OCI-LY1 (cell line): ENCODE measurements around the gene TMEM150C.

ENCODE experiments used
- H2AFZ ChIP-seq: fragments of 200-600 bp; sonication (generic), shearing (Covaris generic); 2 replicates; pipeline ENCODE4 v1.6.0; 2014; ENCODE audit warnings: antibody characterized with exemption, mild to moderate bottlenecking, low read length
- H3F3A ChIP-seq: fragments of 200-600 bp; sonication (generic), shearing (Covaris generic); 2 replicates; pipeline ENCODE4 v1.6.0; 2014; ENCODE audit warnings: mild to moderate bottlenecking, antibody characterized with exemption, low read length, moderate library complexity; ENCODE audit not compliant: insufficient read depth
- H3K27ac ChIP-seq: fragments of 200-600 bp; sonication (generic); 2 replicates; pipeline ENCODE4 v1.5.1; 2014; ENCODE audit warnings: low read length, mixed run types, mild to moderate bottlenecking, low read depth; ENCODE audit not compliant: poor library complexity, severe bottlenecking
- H3K27me3 ChIP-seq: fragments of 200-600 bp; sonication (generic); 2 replicates; pipeline ENCODE4 v1.6.0; 2014; ENCODE audit warnings: antibody characterized with exemption, mild to moderate bottlenecking, low read length, moderate library complexity; ENCODE audit not compliant: insufficient read depth
- H3K36me3 ChIP-seq: fragments of 200-600 bp; sonication (generic); 2 replicates; pipeline ENCODE4 v1.6.1; 2014; ENCODE audit warnings: mild to moderate bottlenecking, antibody characterized with exemption, low read length, moderate library complexity, mixed read lengths; ENCODE audit not compliant: insufficient read depth
- H3K4me1 ChIP-seq: fragments of 200-600 bp; sonication (generic); 2 replicates; pipeline ENCODE4 v1.5.1; 2014; ENCODE audit warnings: mild to moderate bottlenecking, low read length, moderate library complexity; ENCODE audit not compliant: insufficient read depth, severe bottlenecking
- H3K4me2 ChIP-seq: fragments of 200-600 bp; sonication (generic), shearing (Covaris generic); 2 replicates; pipeline ENCODE4 v1.6.1; 2014; ENCODE audit warnings: low read length
- H3K4me3 ChIP-seq: fragments of 200-600 bp; sonication (generic); 2 replicates; pipeline ENCODE4 v1.5.1; 2014; ENCODE audit warnings: low read length, low read depth, mild to moderate bottlenecking, mixed read lengths; ENCODE audit not compliant: poor library complexity, severe bottlenecking
- H3K79me2 ChIP-seq: fragments of 200-600 bp; shearing (Covaris generic); 2 replicates; pipeline ENCODE4 v1.6.1; 2016; ENCODE audit warnings: mixed run types, low read length, mixed read lengths; ENCODE audit not compliant: insufficient read depth
- H3K9ac ChIP-seq: fragments of 200-600 bp; sonication (generic), shearing (Covaris generic); 2 replicates; pipeline ENCODE4 v1.6.1; 2014; ENCODE audit warnings: mild to moderate bottlenecking, low read length, mixed read lengths
- H3K9me2 ChIP-seq: fragments of 200-600 bp; sonication (generic), shearing (Covaris generic); 2 replicates; pipeline ENCODE4 v1.6.1; 2014; ENCODE audit warnings: low read depth, mild to moderate bottlenecking, low read length, mixed read lengths
- H3K9me3 ChIP-seq: fragments of 200-600 bp; shearing (Covaris generic); 2 replicates; pipeline ENCODE4 v1.6.1; 2014; ENCODE audit warnings: low read length, mixed read lengths
- H4K20me1 ChIP-seq: fragments of 200-600 bp; sonication (generic), shearing (Covaris generic); 2 replicates; pipeline ENCODE4 v1.6.0; 2016; ENCODE audit warnings: mild to moderate bottlenecking, low read length; ENCODE audit not compliant: insufficient read depth
- EZH2 ChIP-seq: fragments of 200-600 bp; sonication (generic), shearing (Covaris generic); IDR thresholded peaks from 2 replicates; pipeline ENCODE4 v1.8.0; 2017; ENCODE audit warnings: borderline replicate concordance, mixed run types, mild to moderate bottlenecking, antibody characterized with exemption, low read length, moderate library complexity, mixed read lengths
- TF ChIP-seq, protein P1 (sequence below): fragments of 200-600 bp; sonication (generic), shearing (Covaris generic); IDR thresholded peaks from 2 replicates; pipeline ENCODE4 v1.5.1; 2017; ENCODE audit warnings: mild to moderate bottlenecking, antibody characterized with exemption, low read length, moderate library complexity, mixed read lengths

TMEM150C gene

GRCh38 chr4:82457266-82457665 is 104.5 kb downstream of the TMEM150C start:
- H3K4me1 ChIP-seq: no peaks in the 10 kb centered on the region
- H2AFZ ChIP-seq: no peak overlapping the region
- no peaks in the 10 kb centered on the region for H3K79me2 ChIP-seq
- H3K27ac ChIP-seq: no peak overlapping the region
- H3F3A ChIP-seq: no peaks in the 10 kb centered on the region; the same call in 1 of the 2 replicates
- H4K20me1 ChIP-seq: no peaks in the 10 kb centered on the region
- H3K4me2 ChIP-seq: no peak overlapping the region
- no peak overlapping the region for H3K9ac ChIP-seq
- H3K9me3 ChIP-seq: no peaks in the 10 kb centered on the region
- peaks cover 85% of the 10 kb centered on the region for H3K36me3 ChIP-seq
- TF ChIP-seq, protein P1, sequence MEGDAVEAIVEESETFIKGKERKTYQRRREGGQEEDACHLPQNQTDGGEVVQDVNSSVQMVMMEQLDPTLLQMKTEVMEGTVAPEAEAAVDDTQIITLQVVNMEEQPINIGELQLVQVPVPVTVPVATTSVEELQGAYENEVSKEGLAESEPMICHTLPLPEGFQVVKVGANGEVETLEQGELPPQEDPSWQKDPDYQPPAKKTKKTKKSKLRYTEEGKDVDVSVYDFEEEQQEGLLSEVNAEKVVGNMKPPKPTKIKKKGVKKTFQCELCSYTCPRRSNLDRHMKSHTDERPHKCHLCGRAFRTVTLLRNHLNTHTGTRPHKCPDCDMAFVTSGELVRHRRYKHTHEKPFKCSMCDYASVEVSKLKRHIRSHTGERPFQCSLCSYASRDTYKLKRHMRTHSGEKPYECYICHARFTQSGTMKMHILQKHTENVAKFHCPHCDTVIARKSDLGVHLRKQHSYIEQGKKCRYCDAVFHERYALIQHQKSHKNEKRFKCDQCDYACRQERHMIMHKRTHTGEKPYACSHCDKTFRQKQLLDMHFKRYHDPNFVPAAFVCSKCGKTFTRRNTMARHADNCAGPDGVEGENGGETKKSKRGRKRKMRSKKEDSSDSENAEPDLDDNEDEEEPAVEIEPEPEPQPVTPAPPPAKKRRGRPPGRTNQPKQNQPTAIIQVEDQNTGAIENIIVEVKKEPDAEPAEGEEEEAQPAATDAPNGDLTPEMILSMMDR: no peak
- TF ChIP-seq EZH2: no peak
- H3K27me3 ChIP-seq: no peaks in the 10 kb centered on the region
- no peaks in the 10 kb centered on the region for H3K9me2 ChIP-seq
- H3K4me3 ChIP-seq: no peak overlapping the region

DNA sequence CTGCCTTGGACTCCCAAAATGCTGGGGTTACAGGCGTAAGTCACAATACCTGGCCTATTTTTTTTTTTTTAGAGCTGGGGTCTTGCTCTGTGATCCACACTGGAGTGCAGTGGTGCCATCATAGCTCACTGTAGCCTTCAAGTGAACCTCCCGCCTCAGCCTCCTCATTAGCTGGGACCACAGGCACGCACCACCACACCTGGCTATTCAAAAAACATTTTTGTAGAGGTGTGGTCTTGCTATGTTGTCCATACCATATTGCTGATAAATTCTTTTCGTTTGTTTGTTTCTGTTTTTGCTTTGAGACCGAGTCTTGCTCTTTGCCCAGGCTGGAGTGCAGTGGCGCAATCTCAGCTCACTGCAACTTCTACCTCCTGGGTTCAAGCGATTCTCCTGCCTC is 109.8 kb downstream of the TMEM150C start:
- Histone ChIP-seq H2AFZ (no peak overlapping the region), H3K9me2 (no peaks in the 10 kb centered on the region), H3K27me3 (no peaks in the 10 kb centered on the region), H3K4me1 (no peaks in the 10 kb centered on the region), H3F3A (no peaks in the 10 kb centered on the region; the same call in 1 of the 2 replicates), H3K79me2 (no peaks in the 10 kb centered on the region), H3K4me3 (no peak overlapping the region), H3K9ac (no peak overlapping the region), H3K36me3 (peaks cover 86% of the 10 kb centered on the region), H3K4me2 (no peak overlapping the region), H3K27ac (no peak overlapping the region), H4K20me1 (no peaks in the 10 kb centered on the region), H3K9me3 (no peaks in the 10 kb centered on the region)
- TF ChIP-seq EZH2: no peak
- TF ChIP-seq, protein P1: no peak

DNA sequence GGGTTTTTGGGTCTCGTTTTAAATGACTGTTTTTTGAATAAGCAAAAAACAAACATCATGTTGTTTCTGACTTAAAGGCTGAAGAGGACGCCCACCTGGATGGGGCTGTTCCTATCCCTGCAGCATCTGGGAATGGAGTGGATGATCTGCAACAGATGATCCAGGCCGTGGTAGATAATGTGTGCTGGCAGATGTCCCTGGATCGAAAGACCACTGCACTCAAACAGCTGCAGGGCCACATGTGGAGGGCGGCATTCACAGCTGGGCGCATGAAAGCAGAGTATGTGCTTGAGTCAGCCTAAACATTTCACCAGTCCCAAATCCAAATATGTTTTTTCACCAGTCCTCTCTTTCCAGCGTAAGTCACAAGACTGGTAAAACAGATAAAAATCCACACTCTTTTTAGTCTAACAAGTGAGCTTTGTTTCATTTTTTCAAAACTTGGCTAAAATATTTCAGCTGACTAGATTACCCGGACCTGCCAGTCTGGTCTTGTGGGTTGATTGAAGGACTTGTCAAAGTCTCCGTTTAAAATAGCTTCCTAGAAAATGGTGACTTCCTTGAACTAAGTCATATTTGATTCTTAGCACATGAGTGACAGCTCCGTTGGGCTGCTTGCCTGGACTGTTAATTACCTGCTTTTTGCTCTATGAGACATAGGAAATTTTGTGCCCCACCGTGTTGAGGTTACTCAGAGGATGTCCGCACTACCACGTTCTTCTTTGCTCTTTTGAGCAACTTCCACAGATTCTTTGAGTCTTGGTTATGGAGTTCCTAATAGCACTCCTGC is 110.6 kb downstream of the TMEM150C start:
- no peak overlapping the region for H3K9ac ChIP-seq
- H3K36me3 ChIP-seq: peaks cover 78% of the 10 kb centered on the region
- TF ChIP-seq EZH2: no peak
- TF ChIP-seq, protein P1: no peak
- no peaks in the 10 kb centered on the region for H3K27me3 ChIP-seq
- H3K79me2 ChIP-seq: 0 out of 2 replicates have a peak, but pooled peaks cover 2% of the 10 kb centered on the region
- no peak overlapping the region for H3K27ac ChIP-seq
- no peak overlapping the region for H3K4me3 ChIP-seq
- no peak overlapping the region for H3K4me2 ChIP-seq
- H3K4me1 ChIP-seq: no peaks in the 10 kb centered on the region
- no peaks in the 10 kb centered on the region for H3K9me3 ChIP-seq
- H4K20me1 ChIP-seq: no peaks in the 10 kb centered on the region
- no peak overlapping the region for H2AFZ ChIP-seq
- no peaks in the 10 kb centered on the region; the same call in 1 of the 2 replicates for H3F3A ChIP-seq
- no peaks in the 10 kb centered on the region for H3K9me2 ChIP-seq
